ENCODE data around the gene CTRB2.
"Not testable (repeated sequence)": the region's sequence is repeated elsewhere in the genome, so short reads cannot be mapped to it uniquely, and the experiment has no call there.

The CTRB2 gene

DNA sequence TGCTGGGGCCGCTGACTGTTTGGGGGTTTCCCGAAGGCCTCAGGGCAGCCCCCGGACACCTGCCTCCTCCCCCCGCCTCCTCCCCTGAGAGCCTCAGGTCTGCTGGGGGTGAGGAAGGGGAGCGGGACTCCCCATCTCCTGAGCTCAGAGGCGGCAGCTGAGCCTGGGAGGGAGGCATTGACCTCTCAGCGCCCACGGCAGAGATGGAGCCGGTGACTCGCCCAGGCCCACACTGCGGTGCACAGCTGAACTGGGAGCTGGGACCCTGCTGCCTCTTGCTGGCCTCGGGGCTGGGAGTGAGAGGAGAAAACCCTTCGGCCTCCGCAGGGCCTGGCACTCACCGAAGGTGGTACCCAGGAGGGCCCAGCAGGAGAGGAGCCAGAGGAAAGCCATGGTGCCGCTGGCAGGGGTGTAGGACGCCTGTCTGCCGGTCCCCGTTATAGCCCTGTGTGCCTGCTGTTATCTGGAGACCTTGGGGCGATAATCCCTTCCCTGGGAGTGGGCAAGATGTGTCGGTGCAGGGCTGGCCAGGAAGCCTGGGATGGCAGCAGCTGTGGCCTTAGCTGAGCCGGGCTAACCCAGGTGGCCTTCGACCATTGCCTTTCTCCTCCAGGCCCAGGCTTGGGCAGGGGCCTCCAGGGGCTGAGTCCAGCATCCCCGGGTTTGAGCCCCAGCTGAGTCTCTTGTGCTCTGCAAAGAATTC is at the start of gene CTRB2:
Gene CTRB2, minus strand, starts transcription at position 413 of the 703 bp plus-strand sequence. Its CDS starts 20 bp downstream, at position 393.
- DNase-seq: no peak

DNA sequence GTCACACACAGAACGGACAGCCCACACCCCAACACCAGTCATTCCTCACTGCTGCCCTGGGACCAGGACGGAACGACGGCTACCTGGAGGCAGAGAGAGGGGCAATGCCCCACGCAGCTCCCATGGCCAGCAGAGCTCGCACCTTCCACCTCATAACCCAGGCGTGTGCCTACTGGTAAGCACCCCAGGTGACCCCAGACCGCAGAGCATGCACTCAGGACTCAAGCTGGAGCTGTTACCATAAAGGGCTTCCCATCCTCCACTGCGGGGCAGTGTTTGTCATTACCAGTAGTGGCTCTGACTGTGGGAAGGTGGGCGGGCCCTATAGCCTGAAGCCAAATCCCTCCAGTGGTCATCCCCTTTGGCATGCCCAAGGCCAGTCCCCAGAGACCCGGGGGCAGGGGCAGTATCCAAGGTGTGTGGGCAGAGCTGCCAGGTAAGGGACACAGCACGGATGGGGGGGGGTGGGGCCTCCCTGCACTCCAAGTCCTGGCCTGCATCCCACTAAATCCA is 49.2 kb upstream of the CTRB2 start:
- no peak for DNase-seq

DNA sequence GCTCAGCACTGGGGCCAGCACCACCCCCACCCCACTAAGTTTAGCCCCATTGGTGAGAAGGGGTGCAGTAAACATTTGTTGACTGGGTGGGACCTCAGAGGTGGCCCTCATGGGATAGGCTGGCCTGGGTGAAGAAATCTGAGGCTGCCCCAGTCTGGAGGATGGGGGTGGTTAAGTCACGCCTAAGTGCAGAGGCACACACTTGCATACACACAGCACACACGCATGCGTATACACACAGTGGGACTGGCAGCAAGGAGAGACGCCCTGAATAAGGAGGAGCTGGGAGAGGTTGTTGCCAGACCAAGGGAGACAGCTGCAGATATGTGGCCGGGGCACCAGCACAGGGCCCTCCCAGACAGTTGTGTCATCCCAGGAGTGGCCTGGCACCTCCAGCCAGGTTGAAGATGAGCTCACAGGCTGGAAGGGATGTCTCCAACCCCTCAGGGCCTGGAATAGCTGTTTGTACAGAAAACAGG is 47.4 kb upstream of the CTRB2 start:
- DNase-seq: no peak

DNA sequence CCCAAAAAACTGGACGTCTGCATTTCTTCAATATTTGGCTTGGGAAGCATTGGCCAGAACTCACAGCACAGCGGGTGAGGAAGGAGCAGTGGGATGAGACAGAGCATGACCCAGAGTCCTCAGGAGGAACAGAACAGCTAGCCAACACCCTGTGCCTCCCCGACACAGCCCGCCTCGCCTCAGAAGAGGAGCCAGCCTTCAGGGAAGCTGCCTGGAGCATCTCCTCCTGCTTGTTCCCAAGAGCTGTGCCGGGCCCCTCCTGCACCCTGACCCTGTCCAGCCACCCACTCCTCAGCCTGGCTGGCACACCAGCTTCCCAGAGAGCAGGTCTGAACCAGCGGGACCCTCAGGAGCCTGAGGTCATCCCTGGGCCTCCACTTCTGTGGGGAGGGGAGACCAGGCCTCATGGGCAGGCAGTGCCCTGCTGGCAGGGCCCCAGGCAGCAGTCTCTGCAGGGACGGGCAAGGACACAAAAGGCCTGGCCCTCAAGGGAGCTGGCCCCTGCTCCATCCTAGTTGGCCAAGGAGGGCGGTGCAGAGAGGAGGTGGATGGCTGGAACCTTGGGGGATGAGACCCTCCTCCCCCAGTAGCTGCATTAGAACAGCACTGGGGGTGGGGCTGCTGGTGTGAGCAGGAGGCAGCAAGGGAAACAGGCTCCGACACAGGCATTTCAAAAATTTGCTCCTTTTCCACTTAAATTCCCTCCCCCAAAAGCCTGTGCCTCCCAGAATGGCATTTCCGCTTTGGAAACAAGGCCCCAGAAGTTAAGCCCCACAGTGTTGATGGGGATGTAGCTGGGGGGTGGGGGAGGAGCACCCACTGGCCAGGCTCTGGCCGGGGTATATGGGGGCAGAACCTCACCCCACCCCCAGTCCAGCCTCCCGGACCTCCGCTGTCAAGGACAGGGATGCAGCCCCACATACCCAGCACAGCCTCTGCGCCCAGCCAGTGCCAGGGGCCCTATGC is 46.3 kb upstream of the CTRB2 start:
- no peak for DNase-seq

DNA sequence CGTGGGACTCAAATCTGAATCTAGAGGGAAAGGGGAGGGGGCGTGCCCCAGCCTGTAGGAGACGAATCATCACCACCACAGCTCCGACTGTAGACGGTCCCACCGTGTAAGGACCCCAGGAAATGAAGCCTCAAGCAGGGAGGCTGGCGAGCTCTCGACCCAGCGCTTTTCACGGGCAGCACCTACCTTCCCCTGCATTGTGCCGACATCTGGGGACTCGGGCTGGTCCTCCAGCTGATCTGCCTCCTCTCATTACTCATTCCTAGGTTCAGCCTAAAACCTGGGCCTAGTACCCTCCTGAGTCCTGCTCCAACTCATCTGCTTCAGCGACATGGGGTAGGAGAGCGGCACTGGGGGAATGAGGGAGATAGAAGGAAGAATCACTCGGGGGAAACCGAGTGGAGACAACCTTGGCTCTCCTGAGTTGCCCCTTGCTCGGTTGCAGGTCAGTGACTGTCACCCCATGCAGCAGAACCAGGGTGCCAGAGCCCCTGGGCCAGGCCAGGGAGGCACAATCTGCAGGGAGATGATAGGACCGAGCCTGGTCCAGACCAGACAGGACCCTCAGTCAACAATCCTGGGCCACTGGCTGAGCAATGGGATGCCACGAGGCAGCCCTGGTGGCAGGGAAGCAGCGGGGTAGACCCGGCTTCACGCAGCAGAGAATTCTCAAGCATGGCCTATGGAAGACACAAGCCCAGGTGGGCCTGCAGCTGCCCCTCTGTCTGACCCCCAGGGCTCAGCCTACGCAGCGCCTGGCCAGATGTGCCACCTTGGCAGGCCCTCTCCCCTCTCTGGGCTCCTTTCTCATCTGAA is 45.3 kb upstream of the CTRB2 start:
- no peak for DNase-seq

DNA sequence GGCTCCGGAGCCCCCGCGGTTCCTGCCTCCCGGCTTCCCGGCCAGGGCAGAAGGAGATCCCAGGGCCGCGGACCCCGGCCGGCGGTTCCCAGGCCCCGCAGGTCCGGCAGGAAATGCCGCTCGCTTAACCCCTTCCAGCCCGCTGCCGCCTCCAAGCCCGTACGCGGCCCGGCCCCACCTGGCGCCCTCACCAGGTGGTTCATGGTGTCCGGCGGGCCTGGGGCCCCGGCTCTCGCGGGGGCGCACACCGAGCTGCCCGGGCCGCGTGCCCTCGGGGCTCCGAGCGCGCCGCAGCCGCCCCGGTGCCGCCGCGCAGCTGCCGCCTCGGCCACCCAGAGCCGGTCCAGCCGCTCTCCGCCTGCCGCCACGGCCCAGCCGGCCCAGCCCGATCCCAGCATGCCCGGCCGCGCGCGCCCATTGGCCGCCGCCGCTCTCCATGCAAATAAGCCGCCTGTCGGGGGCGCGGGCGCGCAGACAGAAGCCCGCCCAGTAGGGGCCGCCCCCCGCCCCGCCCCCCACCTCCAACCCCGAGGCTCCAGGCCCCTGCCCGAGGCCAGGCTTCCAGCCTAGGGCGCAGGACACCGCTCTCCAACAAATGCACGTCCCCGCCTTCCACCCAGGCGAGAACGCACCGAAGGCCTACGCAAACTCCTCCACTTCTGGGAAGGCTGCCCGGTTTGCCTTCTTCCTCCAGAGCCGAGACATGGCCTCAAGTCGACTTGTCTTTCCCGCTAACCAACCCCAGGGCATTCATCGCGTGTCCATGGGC is 44.5 kb upstream of the CTRB2 start, which contains the start of gene BCAR1:
Gene BCAR1, minus strand, starts transcription at position 345 of the 769 bp plus-strand sequence. Its CDS starts 142 bp downstream, at position 203.
- DNase-seq: no peak

DNA sequence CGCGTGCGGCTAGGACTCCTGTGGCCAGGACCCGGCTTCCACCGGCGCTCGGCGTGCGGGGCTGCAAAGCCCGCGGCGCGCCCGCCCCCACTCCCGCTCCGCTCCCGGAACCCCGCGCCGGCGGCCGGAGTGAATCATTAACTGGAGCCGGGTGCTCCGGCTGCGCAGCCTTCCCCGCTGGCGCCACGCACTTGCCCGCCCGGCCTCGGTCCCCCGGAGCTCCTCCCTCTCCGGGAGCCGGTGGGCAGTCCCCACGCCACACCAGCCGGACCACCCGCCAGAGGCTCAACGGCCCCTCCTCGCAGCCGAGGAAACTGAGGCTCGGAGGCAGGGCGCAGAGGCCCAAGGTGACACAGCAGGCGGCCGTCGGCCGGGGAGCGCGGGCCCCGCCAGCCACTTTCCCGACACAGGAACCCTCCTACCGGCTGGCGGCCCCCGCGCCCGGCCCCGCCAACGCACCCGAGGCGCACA is 43.9 kb upstream of the CTRB2 start:
- no peak for DNase-seq

DNA sequence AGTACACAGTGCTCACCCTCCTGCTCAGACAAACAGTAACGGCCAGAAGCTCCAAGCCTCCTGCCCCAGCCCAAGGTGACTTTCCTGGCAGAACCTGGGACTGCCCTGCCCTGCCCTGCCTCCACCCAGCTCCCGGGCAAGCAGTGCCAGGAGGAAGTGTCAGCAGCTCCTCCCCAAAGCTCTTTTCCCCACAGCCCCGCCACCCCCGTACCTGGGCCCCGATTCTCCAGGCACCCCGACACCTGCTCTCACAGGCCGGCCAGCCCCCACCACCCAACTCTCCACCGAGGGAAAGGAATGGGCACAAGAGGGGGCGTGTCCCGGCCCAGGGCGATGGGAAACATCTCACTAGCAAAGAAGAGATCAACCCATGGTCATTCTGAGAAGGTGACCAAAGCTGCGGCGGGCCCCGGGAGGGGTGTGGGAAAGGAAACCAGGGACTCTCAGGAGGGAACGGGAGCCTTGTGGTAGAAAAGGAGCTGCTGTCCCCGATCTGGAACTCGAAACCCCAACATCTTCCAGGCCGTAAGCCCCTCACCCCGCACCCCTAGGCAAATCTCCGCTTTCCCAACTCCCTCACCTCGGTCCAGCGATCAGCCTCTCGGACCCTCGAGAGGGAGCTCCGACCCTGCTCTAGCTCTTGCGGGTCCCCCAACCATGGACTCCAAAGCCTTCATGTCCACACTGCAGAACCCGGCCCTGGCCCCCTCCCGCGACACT is 43.3 kb upstream of the CTRB2 start:
- no peak for DNase-seq

DNA sequence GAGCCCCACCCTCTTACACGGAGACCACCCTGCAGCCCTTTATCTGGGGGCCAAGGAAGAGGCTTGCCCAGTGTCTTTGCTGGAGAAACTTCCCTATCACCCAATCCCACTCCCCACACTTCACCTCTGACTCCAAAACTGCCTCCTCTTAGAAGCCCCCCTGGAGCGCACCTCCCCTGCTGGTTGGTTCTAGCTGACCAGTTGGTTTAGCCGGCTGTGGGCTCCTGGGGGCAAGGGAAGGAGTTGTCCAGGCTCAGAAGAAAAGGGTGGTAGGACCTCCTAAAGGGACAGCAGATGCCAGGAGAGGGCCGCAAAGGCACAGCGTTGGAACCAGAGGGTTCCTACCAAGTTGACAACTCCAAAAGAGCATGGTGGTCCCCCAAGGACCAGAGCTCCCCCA is 42.5 kb upstream of the CTRB2 start:
- no peak for DNase-seq

DNA sequence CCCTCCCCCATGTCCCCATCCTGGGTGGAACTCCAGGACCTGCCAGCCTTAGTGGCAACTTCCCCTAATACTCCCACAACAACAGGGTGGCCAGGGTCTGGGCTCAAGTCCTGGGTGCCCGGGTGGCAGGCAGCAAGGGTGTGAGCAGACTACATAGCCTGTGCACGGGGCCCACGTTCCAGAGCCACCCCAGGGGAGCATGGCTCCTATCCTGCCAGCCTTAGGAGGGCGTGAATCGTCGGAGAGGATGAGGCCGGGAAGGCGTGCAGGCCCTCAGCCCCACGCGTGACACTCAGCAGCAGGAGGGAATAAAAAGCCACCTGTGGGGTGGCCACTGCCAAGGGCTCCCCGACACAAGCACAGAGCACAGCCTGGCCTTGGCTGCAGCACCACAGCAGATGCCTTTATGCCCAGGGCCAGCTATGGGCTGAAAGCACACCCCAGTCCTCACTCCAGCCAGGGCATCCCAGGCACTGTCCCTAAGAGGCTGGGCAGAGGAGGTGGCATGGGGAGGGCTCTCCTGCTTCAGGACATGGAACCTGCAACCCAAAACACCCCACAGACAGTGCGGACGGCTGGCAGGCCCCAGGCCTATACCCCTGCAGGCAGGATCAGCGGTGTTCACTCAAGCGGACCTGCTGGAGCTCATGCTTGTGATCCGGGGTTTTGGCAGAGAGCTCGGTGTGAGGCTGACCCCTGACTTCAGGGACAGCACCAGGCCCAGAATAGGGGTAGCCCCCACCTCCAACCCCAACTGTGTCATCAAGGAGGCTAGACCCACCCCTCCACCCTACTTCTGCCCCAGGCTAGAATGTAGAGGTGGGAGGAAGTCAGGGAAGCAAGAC is 41.8 kb upstream of the CTRB2 start:
- no peak for DNase-seq

DNA sequence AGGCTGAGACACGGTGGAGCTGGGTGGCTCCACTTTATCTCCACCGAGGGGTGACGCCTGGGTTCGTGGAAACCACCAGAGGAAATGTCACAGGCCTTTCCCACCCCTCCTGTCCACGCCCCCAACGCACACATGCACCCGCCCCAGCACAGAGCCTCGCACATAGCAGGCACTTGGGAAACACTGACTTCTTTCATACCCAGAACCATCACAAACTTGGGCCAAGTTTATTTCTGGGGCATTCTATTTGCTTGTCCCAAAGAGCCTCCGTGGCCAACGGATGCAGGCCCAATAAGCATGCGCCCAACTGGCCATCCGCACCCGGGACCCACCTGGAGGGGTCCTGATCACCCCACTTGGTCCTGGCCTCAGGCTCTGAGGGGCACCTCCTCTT is 41.2 kb upstream of the CTRB2 start:
- DNase-seq: no peak

DNA sequence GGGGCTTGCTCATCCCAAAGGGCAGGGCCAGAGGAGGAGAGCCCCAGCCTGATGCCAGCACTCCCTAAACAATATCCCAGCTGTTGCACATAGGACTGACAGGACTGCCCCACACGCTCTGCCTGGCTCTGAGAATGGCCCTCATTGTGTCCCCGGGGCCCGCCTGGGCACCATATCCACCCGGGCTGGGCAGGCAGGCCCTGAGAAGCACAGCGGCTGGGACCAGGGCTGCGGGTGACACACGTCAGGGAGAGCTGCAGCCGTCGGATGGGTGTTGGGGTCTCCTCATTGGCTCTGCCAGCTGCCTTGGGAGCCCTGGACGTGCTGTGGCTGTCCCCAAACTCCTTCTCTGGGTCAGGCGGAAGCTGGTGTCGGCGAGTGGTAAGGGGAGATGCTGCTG is 40.3 kb upstream of the CTRB2 start:
- DNase-seq: no peak

DNA sequence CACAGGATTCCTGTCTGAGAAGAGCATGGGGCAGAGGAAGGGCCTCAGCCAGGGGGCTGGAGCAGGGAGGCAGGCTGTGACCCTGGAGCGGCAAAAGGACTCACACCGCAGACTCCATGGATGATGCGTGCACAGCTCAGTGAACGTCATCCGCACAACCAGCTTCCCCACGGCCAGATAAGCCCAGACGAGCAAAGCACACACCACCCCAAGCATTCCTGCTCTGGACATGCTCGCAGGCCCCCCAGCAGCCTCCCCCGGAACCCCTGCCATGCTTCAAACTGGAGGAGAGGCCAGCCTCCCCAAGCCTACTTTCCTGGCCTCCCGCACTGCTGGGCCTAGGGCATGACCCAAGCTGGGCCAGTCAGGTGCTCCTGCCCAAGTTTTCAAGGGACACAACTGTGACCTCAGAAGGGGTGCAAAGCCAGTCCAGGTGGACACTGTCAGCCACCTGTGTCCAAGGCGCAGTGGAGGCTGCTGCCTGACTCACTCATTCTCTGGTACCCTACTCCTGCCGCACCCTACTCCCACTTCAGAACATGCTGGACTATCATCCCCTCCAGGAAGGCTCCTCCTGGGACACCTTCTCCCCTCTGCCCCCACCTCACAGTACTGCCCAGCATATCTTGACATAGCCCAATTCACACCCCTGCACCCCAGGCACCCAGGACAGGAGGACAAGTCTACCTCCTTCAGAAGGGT is 39.7 kb upstream of the CTRB2 start:
- DNase-seq: no peak

DNA sequence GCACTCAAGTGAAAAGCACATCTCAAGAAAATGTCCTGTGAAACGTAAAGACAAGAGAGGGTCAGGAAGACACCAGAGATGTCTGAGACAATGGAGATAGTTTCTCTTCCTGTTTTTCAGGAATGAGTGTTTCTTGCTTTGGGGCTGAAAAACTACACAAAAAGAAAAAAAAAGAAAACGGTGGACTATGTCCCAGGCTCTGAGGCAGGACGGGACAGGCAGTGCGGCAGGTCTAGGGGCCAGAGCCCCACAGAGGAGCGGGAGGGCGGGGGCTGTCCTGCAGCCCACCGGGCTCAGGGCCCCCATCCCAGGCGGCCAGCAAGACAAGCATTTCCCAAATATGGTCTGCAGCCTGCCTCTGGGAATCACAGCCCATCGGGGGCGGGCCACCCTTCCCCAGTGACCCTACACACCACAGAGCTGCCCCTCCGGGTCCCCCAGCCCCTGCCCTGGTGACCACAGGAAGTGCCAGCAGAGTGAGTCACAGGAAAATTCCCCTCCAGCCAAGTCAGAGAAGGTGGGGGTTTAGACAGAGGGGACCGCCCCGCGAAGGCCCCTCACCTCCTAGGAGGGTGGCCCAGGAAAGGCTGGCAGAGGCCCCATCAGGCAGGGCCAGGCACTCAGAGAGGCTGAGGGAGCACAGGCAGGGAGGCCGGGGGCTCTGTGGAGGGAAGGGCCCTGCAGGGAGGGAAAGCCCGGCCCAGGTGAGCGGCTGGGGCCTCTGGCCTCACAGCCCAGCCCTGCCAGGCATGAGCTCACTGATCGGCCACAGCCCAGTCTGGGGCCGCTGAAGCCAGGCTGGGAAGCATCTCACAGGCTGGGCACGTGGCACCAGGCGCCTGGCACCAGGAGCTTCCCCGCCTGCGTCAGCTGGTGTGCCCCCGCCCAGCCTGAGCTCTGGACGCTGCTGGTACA is 38.1 kb upstream of the CTRB2 start:
- DNase-seq: no peak

DNA sequence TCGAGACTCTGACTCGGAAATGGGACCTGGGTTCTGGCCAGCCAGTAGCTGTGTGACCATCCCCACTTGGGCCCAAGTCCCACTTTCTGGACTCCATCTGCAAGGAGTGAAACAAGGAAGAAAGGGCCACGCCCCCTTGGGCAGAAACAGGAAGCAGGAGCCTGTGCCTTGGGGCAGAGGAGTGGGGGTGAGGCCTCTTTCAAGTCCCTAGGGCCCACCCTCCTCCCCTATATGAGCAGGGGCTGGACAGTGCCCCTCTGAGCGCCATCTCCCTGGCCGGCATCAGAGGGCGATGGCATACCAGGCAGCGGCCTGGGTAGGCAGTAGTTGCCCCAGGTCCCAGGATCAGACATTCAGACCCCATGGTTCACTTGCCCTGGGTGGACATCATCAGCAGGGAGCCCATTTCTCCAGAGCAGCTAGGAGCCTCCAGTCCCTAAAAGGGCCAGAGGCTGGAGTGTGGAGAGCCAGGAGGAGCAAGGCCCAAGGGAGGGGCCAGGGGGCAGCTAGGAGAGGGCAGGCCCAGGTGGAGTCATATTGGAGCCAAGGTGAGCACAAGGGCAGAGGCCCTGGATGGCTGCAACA is 37.4 kb upstream of the CTRB2 start:
- DNase-seq: no peak

DNA sequence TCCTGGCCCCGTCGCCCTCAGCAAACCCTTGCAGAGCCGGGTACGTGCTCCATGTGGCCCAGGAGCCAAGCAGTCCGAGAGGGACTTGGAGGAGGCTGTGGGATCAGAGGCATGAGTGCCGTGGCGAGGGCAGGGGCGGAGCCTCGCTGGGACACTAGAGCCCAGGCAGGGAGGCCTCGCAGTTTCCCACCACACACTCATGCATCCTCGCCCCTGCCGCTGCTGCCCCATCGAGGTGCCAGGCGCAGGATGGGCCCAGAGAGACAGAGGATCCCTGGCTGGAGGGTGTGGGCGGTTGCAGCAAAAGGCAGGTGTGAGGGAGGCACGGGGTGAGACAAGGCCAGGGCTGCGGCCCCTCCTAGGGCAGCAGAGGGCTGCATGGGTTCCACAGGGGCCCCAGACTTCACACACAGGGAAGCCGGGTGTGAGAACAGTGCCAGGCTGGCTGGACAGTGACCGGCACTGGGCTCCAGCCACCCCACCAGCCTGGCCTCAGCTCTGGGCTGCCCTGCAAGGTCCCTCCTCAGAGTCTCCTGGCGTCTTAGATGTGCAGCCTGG is 36.8 kb upstream of the CTRB2 start:
- DNase-seq: no peak

DNA sequence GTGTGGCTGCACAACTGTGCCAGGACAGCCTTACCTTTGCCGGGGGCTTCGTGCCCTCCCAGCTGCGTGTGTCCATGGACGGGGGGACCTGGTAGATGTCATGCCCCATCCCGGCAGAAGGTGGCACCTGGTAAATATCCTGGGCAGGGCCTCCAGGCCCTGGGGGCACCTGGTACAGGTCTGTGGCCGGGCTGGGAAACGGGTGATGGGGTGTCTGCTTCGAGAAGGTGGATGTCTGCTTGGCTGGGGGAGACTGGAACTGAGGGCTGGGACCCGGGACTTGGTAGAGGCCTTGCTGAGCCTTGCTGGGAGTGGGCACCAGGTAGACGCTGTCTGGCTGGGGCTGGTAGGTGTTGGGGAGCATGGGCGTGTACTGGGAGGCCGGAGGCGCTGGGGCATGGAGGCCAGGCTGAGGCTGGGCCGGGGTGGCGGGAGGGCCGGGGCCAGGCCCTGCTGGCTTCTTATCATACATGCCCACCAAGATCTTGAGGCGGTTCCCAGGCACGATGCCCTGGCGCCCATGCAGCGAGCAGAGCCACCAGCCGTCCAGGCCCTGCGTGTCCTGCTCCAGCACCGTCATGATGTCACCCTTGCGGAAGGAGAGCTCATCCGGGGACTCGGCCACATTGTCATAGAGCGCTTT is 35.6 kb upstream of the CTRB2 start:
- not testable (repeated sequence) for DNase-seq
